GM20000 (cell line): ENCODE results near the gene ANKRD18B.
"Not testable (repeated sequence)": the region's sequence is repeated elsewhere in the genome, so short reads cannot be mapped to it uniquely, and the experiment has no call there.

Experiments used
- DNase-seq: peaks from one replicate; pipeline ENCODE4 v3.0.0; 2012; ENCODE audit warnings: low spot score
- TF ChIP-seq, protein P1 (sequence below): IDR thresholded peaks from 2 replicates; pipeline ENCODE4 v1.5.1; 2012; ENCODE audit warnings: mild to moderate bottlenecking, control low read depth; ENCODE audit errors: extremely low read depth, missing control alignments

ANKRD18B gene

GRCh38 chr9:33535541-33535940 is 11.5 kb downstream of the ANKRD18B start:
- no peak for DNase-seq
- TF ChIP-seq, protein P1, sequence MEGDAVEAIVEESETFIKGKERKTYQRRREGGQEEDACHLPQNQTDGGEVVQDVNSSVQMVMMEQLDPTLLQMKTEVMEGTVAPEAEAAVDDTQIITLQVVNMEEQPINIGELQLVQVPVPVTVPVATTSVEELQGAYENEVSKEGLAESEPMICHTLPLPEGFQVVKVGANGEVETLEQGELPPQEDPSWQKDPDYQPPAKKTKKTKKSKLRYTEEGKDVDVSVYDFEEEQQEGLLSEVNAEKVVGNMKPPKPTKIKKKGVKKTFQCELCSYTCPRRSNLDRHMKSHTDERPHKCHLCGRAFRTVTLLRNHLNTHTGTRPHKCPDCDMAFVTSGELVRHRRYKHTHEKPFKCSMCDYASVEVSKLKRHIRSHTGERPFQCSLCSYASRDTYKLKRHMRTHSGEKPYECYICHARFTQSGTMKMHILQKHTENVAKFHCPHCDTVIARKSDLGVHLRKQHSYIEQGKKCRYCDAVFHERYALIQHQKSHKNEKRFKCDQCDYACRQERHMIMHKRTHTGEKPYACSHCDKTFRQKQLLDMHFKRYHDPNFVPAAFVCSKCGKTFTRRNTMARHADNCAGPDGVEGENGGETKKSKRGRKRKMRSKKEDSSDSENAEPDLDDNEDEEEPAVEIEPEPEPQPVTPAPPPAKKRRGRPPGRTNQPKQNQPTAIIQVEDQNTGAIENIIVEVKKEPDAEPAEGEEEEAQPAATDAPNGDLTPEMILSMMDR = no peak

- not testable (repeated sequence) for DNase-seq
These were observed 19.4 kb downstream of the ANKRD18B start for GRCh38 chr9:33543463-33543862.

DNA sequence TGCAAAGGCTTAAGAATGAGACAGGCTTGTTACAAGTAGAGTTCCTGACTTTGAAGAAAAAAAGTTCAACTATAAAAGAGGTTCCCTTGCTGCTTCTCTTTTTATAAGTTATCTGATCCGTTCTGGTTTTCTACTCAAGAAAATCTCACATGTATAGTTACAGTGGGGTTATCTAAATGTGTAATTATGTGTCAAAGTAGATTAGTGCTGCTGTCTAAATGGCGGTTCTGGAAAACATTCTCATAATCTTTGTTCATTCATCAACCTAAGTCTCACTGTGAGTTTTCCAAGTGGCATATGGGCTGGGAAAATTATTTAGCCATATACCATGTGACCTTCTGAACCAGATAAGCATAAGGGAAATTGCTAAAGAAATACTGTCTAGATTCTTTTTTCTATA is 21.7 kb downstream of the ANKRD18B start:
- not testable (repeated sequence) for DNase-seq

DNA sequence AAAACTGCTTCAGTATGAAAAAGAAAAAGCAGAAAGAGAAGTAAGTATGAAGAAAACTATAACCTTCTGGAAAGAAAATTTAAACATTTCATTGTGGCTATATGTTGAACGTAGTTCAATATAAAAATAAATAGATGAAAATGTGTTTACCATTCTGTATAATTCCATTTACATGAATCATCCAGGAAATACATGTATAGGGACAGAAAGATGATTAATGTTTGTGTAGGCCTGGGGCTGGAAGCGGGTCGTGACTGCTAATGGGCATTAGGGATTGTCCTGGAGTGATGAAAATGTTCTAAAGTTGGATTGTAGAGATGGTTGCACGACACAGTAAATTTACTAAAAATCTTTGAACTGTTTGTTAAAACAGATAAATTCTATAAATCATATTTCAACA is 24.8 kb downstream of the ANKRD18B start:
- not testable (repeated sequence) for DNase-seq

GRCh38 chr9:33549418-33549817 is 25.4 kb downstream of the ANKRD18B start:
- DNase-seq = not testable (repeated sequence)

DNA sequence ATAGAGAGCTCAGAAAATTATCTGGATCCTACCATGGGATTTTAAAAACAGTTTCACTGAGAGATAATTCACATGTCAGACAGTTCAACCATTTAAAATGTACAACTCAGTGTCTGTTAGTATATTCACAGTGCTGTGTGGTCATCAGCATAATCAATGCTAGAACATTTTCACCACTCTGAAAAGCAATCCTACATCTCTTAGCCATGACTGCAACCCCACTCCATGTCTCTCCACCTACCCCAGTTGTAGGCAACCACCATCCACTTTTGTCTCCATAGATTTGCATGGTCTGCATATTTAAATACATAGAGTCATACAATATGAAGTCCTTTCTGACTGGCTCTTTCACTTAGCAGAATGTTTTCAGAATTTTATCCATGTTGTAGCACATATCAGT is 27.1 kb downstream of the ANKRD18B start:
- DNase-seq = not testable (repeated sequence)

DNA sequence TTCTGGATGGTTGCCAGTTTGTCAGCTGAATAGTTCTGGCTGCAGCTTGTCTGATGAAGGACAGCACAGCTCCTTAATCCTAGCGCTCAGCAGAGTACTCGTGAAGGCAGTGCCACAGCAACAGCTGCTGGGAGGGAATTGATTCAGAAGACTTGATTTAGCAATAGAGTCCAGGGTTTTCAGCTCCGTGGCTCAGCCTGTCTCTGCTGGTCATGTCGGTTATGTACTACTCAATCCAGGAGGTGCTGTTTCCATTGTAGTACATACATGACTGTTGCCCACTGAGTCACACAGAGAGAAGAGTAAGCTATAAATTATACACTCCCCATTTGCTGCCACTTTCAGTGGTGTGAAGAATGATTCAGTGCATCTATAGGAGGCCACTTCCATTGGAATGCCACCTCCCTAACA is 28.3 kb downstream of the ANKRD18B start:
- not testable (repeated sequence) for DNase-seq

DNA sequence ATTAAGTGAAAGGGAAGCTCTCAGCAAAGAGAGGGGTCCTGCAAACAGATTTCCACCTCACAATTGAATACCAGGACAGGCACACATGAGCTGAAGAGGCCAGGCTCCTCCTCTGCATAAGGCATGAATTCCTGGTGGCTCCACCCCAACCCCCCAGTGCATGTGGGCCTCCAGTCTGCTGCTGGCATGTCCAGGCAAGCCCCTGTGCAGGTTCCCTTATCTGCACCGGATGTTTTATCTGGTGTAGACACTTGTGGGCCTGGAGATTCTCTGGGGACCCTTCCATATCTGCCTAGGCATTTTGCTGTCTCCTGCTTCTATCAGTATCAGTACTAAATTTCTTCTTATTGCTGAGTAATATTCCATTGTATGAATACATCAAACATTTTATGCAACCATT is 36.2 kb downstream of the ANKRD18B start:
- not testable (repeated sequence) for DNase-seq

GRCh38 chr9:33562196-33562595 is 38.1 kb downstream of the ANKRD18B start:
- not testable (repeated sequence) for DNase-seq

GRCh38 chr9:33567776-33568175 is 43.7 kb downstream of the ANKRD18B start:
- not testable (repeated sequence) for DNase-seq

GRCh38 chr9:33577786-33578185 is 53.7 kb downstream of the ANKRD18B start:
- not testable (repeated sequence) for DNase-seq

GRCh38 chr9:33579996-33580395 is 55.9 kb downstream of the ANKRD18B start:
- DNase-seq = not testable (repeated sequence)

- not testable (repeated sequence) for DNase-seq
These were observed 58.6 kb downstream of the ANKRD18B start for GRCh38 chr9:33582686-33583085.

GRCh38 chr9:33586128-33586527 is 62.1 kb downstream of the ANKRD18B start:
- DNase-seq = not testable (repeated sequence)

DNA sequence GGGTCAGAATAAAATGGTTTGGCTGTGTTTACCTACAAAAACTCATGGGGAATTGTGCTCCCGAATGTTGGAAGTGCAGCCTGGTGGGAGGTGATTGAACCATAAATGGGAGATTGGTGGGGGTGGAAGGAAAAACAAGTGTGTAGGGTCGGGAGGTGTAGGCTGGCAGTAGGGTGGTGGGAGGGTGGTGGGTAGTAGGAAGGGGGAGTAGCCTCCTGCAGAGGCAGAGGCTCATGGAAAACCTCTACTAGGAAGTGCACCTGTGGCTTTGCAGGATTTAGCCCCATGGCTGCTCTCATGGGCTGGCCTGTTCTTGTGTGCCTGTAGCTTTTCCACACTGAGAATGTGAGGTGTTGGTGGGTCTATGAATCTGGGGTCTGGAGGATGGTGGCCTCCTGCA is 63.7 kb downstream of the ANKRD18B start:
- DNase-seq = not testable (repeated sequence)

DNA sequence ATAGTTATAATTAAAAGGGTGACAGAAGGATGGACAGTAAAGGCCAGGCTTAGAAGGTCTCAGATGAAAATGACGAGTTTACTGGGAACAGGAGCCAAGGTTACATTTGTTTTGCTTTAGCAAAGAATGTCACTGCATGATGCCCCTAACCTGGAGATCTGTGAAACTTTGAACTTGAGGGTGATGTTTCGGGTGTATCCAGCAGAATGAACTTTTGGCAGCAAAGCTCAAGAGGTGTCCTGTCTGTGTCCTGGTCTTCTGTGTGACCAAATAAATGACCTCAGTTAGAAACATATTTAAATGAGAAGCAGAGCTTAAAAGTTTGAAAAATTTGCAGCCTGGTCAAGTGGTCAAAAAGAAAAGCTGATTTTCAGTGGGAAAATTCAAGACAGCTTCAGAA is 64.8 kb downstream of the ANKRD18B start:
- DNase-seq = not testable (repeated sequence)

DNA sequence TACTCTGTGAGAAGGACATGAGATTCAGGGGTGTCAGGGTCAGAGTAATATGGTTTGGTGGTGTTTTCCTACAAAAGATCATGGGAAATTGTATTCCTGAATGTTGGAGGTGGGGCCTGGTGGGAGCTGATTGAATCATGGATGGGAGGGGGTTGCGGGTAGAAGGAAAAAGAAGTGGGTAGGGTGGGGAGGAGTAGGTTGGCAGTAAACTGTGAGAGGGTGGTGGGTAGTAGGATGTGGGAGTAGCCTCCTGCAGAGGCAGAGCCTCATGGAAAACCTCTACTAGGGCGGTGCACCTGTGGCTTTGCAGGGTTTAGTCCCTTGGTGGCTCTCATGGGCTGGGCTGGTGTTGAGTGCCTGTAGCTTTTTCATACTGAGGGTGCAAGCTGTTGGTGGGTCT is 66.8 kb downstream of the ANKRD18B start:
- DNase-seq = not testable (repeated sequence)

DNA sequence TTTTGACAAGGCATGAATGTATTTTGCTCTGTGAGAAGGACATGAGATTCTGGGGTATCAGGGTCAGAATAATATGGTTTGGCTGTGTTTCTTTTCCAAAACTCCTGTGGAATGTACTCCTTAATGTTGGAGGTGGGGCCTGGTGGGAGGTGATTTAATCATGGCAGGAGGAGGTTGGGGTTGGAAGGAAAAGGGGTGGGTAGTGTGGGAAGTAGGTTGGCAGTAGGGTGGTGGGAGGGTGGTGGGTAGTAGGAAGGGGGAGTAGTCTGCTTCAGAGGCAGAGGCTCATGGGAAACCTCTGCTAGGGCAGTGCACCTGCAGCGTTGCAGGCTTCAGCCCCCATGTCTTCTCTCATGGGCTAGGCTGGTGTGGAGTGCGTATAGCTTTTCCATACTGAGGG is 72.9 kb downstream of the ANKRD18B start:
- not testable (repeated sequence) for DNase-seq

GRCh38 chr9:33597386-33597785 is 73.3 kb downstream of the ANKRD18B start:
- not testable (repeated sequence) for DNase-seq

DNA sequence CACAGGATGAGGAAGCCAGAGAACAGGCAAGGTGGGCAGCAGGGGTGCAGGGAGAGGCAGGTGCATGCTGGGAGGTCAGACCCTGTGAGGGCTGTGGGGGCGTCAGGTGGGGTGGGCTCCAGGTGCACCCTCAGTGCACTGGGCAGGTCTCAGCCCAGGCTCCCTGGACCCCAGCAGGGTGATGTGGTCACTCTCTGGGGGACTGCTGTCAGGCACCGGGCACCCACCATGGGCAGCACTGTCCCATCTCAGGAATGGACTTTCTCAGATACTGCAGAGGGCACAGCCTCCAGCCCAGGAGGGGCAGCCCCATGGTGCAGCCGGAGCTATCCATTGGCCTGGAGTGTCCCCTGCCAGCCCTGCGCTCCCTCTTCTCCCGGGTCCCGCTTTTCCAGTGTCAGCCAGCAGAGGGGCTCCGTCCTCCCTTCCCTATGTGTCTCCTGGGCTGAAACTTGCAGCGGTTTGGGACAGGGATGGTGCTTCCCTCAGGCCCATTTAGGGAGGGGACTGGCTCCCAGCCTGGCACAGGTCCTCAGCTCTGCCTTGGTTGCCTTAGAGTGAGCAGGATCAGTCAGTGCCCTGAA is 74.8 kb downstream of the ANKRD18B start:
- not testable (repeated sequence) for DNase-seq

GRCh38 chr9:33600911-33601310 is 76.9 kb downstream of the ANKRD18B start:
- not testable (repeated sequence) for DNase-seq

- peak; percentile 39 for DNase-seq
These were observed 80.2 kb downstream of the ANKRD18B start for GRCh38 chr9:33604249-33604648.
